B cell (primary cell): ENCODE data around the gene DZIP1L. TPM values are rescaled to one million over a fixed set of nuclear protein-coding genes. Genes with fewer than 3 reads are reported as not detected.

Experiments
- ATAC-seq: fragments of 200-7000 bp; cut with Tn5 transposase; one replicate; pipeline ENCODE4 v1.10.0; 2021; ENCODE audit warnings: low read depth, mild to moderate bottlenecking, moderate number of reproducible peaks, moderate library complexity
- CTCF ChIA-PET: fragments of 350-600 bp; sonication (Branson Sonifier 250); formaldehyde crosslinking; loops from one replicate; lab custom pipeline; 2021; ENCODE audit warnings: antibody characterized with exemption, inconsistent platforms; lab: Charles Lee
- POLR2A ChIA-PET: fragments of 350-600 bp; sonication (Branson Sonifier 250); formaldehyde crosslinking; loops from one replicate; lab custom pipeline; 2021; ENCODE audit warnings: antibody characterized with exemption; lab: Charles Lee
- DNase-seq: peaks from one replicate; pipeline ENCODE4 v3.0.0; 2013
- H2AFZ ChIP-seq: 2 replicates; pipeline ENCODE4 v1.6.1; 2012; ENCODE audit warnings: mild to moderate bottlenecking, low read depth, low read length; ENCODE audit not compliant: insufficient read depth, poor library complexity, severe bottlenecking
- H3K27ac ChIP-seq, 2 donors: 1 replicate in 1 of 2; 2 replicates in 1 of 2; pipeline ENCODE4 v1.5.1; 2012 to 2013; ENCODE audit warnings: low read length in 2 of 2, mild to moderate bottlenecking in 2 of 2, moderate library complexity in 1 of 2
- H3K27me3 ChIP-seq, 4 experiments: fragments of 200-600 bp in 1 of 4; sonication (generic) in 1 of 4; replicated peaks in 1 of 4; 1 replicate in 2 of 4; 2 replicates in 2 of 4; pipeline versions ENCODE4 v1.6.1 to v1.7.0; 2013 to 2016; ENCODE audit warnings: low read length in 3 of 4, mild to moderate bottlenecking in 2 of 4, mixed read lengths in 1 of 4, moderate library complexity in 1 of 4; ENCODE audit not compliant: insufficient read depth in 4 of 4, control insufficient read depth in 3 of 4; ENCODE audit errors: control extremely low read depth in 1 of 4
- H3K36me3 ChIP-seq, 2 experiments: replicated peaks in 1 of 2; 1 replicate in 1 of 2; 2 replicates in 1 of 2; pipeline versions ENCODE4 v1.6.1 to v1.7.1; 2013; ENCODE audit warnings: low read length in 1 of 2; ENCODE audit not compliant: insufficient read depth in 2 of 2, control insufficient read depth in 1 of 2; ENCODE audit errors: control extremely low read depth in 1 of 2, extremely low read depth in 1 of 2
- H3K4me1 ChIP-seq, 2 donors: fragments of 200-600 bp in 1 of 2; sonication (generic) in 1 of 2; 1 replicate in 1 of 2; 2 replicates in 1 of 2; pipeline versions ENCODE4 v1.5.1 to v1.6.1; 2013 to 2017; ENCODE audit warnings: low read length in 2 of 2; ENCODE audit not compliant: control insufficient read depth in 2 of 2, insufficient read depth in 2 of 2
- H3K4me2 ChIP-seq: replicated peaks from 2 replicates; pipeline ENCODE3; 2012; ENCODE audit warnings: mild to moderate bottlenecking, low read depth, low read length; ENCODE audit not compliant: poor library complexity, severe bottlenecking
- H3K4me3 ChIP-seq, 5 experiments: fragments of 200-600 bp in 1 of 5; sonication (generic) in 1 of 5; 1 replicate in 3 of 5; 2 replicates in 2 of 5; pipeline versions ENCODE4 v1.5.1 to v1.7.0; 2011 to 2016; ENCODE audit warnings: low read length in 4 of 5, mild to moderate bottlenecking in 4 of 5, low read depth in 2 of 5, control low read depth in 1 of 5, moderate library complexity in 1 of 5; ENCODE audit not compliant: insufficient read depth in 1 of 5; ENCODE audit errors: control extremely low read depth in 1 of 5, extremely low read depth in 1 of 5
- H3K79me2 ChIP-seq: fragments of 200-600 bp; sonication (generic); one replicate; pipeline ENCODE4 v1.6.0; 2016; ENCODE audit warnings: low read length; ENCODE audit not compliant: control insufficient read depth, insufficient read depth
- H3K9ac ChIP-seq: fragments of 200-600 bp; sonication (generic); 2 replicates; pipeline ENCODE4 v1.6.1; 2017; ENCODE audit warnings: mild to moderate bottlenecking, low read length, moderate library complexity
- H3K9me3 ChIP-seq, 3 donors: one replicate each; pipeline versions ENCODE4 v1.6.1 to v1.7.1; 2013; ENCODE audit warnings: low read length in 2 of 3; ENCODE audit not compliant: control insufficient read depth in 2 of 3, insufficient read depth in 1 of 3; ENCODE audit errors: control extremely low read depth in 1 of 3
- H4K20me1 ChIP-seq: 2 replicates; pipeline ENCODE4 v1.6.0; 2012; ENCODE audit warnings: mild to moderate bottlenecking, low read length; ENCODE audit not compliant: insufficient read depth, control insufficient read depth, poor library complexity, severe bottlenecking
- H3K27ac Mint-ChIP-seq: one replicate; pipeline ENCODE4 v1.8.0; 2021; ENCODE audit warnings: mixed read lengths
- H3K27me3 Mint-ChIP-seq: one replicate; pipeline ENCODE4 v1.8.0; 2021; ENCODE audit warnings: mixed read lengths
- H3K4me1 Mint-ChIP-seq: one replicate; pipeline ENCODE4 v1.8.0; 2021; ENCODE audit warnings: mixed read lengths
- H3K4me3 Mint-ChIP-seq: one replicate; pipeline ENCODE4 v1.8.0; 2021; ENCODE audit warnings: mixed read lengths
- H3K9me3 Mint-ChIP-seq: one replicate; pipeline ENCODE4 v1.8.0; 2022; ENCODE audit warnings: mixed read lengths; ENCODE audit not compliant: insufficient read depth
- CTCF ChIP-seq: fragments of 200-600 bp; IDR thresholded peaks from one replicate; pipeline ENCODE4 v1.8.0; 2022; ENCODE audit warnings: antibody characterized with exemption, mild to moderate bottlenecking
- EZH2 ChIP-seq: IDR thresholded peaks from 2 replicates; pipeline ENCODE4 v1.6.1; 2012; ENCODE audit warnings: borderline replicate concordance, low read depth, mild to moderate bottlenecking, moderate library complexity, low read length; ENCODE audit not compliant: insufficient read depth, poor library complexity, severe bottlenecking
- WGBS: methylation state at CpG from one replicate; pipeline ENCODE4 v1.1.5; 2013; ENCODE audit warnings: missing lambda C conversion rate; ENCODE audit not compliant: insufficient coverage; 5-methylcytosine and 5-hydroxymethylcytosine counted together
- intact Hi-C: fragments of 100-400 bp; cut with micrococcal nuclease; formaldehyde crosslinking; loops from one replicate; pipeline ENCODE4 v1.10.0; 2022
- polyA plus RNA-seq: library from polyadenylated mRNA; depleted of rRNA; stranded (reverse); fragments of >200 nt; gene quantifications from 2 replicates; pipeline ENCODE4 v1.2.3, GENCODE V29; 2012
- total RNA-seq, 2 donors: library from RNA; stranded (reverse); fragments of 120-200 nt in 1 of 2; gene quantifications; 1 replicate in 1 of 2; 2 replicates in 1 of 2; pipeline versions ENCODE4 v1.2.3 to v1.2.4, GENCODE V29; 2013 to 2022

Gene DZIP1L
- total and polyA plus RNA-seq, 2 donors (not counting 1 experiment from before 2014, with no cell fraction given) = not detected

GRCh38 chr3:138054057-138054456 is 61.4 kb downstream of the DZIP1L start:
- no peak overlapping the region for H3K4me3 Mint-ChIP-seq

More at GRCh38 chr3:138054057-138054456, 61.4 kb downstream of the DZIP1L start:
- no CpG with 5 or more reads among the region's 1 CpG for WGBS
- ATAC-seq (no peak), DNase-seq (no peak)
- H3K27ac Mint-ChIP-seq = no peak overlapping the region
- intact Hi-C loops = no loop called here
- H3K9me3 Mint-ChIP-seq = no peaks in the 10 kb centered on the region
- no peak overlapping the region for H3K4me2 ChIP-seq
- POLR2A ChIA-PET = no interaction called here
- TF ChIP-seq CTCF (no peak), EZH2 (no peak)
- no peaks in the 10 kb centered on the region for H3K4me1 ChIP-seq
- peaks cover 28% of the 10 kb centered on the region for H3K27me3 Mint-ChIP-seq
- no peaks in the 10 kb centered on the region for H4K20me1 ChIP-seq
- peaks cover 0 to 4% (median 0%) of the 10 kb centered on the region in 4 experiments for H3K27me3 ChIP-seq
- no peaks in the 10 kb centered on the region for H3K79me2 ChIP-seq
- H3K4me1 Mint-ChIP-seq = no peaks in the 10 kb centered on the region
- no peak overlapping the region for H3K27ac ChIP-seq
- no peaks in the 10 kb centered on the region for H3K9me3 ChIP-seq
- no peaks in the 10 kb centered on the region for H3K36me3 ChIP-seq
- no peak overlapping the region for H2AFZ ChIP-seq
- CTCF ChIA-PET = interaction anchor here (1.4 to 1.5 kb wide), 2 partner anchors 11 to 13 kb away, joined by 3 to 5 read pairs; no protein-coding TSS in a partner anchor
- H3K4me3 ChIP-seq = no peak overlapping the region
- no peak overlapping the region for H3K9ac ChIP-seq
